ENCODE results near the gene FOXS1. TPM values are rescaled to one million over a fixed set of nuclear protein-coding genes. Genes with fewer than 3 reads are reported as not detected.

FOXS1 gene
- total and polyA plus RNA-seq, 12 donors: 1.4 to 7.5 (median 2.9) TPM

DNA sequence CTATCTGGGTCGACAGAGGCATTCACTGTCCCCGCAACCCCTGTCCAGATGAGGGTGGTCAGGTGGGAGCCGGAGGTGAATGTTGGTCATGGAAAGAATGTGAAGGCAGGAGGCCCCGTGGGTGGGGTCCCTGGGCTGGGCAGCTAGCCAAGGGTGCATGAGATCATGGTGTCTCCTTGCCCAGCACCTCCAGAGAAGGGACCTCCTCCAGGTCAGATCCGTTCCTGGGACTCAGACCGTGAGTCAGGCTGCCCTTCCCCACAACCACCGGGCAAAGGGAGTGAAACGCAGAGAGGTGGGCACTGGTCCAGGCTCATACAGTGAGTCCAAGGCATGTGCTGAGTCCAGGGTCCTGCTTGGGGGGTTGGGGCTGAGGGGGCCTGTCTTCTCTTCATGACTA lies 3.5 kb downstream of the FOXS1 start:
- ATAC-seq: peak in 3 of 8 donors; percentile 4 to 19 (median 9)
- WGBS, 2 donors: 37 to 43% methylated on average over 8 of the region's 8 CpGs
- intact Hi-C loops (cut with DNase I): loop anchor here in 1 of 10 donors (10.0 kb wide), 1 partner anchor 243 kb away; no protein-coding TSS in a partner anchor

DNA sequence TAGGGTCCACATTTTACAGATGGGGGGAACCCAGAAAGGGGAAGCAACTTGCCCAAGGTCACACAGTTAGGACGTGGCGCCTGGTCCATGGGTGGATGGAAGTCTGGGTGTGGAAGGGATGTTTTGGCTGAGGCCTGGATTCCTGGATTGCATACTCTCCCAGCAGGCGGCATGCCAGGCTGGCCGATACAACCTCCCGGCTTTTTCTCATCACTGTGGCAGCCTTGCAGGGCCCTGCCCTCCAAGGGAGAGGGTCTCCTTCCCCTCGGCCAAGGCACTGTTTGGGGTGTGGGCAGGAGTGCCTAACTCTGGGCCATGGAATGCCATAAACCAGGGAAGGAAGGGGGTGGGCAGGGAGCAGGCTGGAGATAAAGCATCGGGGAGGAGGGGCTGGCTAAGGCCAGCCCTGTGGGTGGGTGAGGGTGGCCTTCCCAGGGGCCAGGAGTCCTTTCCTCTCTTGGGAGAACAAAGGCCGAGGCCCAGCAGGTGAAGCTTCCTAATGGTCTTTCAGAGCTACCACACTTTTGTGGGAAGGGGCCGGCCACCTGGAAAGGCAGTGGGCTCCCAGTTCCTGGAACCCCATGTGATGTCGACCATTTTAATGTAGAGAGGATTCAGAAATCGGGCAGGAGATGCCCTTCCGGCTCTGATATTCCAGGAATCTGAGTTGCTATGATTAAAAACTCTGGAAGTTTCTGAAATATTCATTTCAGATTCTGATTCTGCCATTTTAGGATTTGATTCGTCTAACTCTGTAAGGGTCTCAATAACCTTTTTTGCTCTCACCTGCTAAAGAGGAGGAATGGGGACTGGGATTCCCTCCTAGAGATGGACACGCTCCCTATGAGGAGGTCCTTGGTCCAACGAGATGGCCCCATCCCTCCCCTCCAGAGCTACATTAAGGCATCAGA lies 4.2 kb downstream of the FOXS1 start:
- TF ChIP-seq, protein P1, sequence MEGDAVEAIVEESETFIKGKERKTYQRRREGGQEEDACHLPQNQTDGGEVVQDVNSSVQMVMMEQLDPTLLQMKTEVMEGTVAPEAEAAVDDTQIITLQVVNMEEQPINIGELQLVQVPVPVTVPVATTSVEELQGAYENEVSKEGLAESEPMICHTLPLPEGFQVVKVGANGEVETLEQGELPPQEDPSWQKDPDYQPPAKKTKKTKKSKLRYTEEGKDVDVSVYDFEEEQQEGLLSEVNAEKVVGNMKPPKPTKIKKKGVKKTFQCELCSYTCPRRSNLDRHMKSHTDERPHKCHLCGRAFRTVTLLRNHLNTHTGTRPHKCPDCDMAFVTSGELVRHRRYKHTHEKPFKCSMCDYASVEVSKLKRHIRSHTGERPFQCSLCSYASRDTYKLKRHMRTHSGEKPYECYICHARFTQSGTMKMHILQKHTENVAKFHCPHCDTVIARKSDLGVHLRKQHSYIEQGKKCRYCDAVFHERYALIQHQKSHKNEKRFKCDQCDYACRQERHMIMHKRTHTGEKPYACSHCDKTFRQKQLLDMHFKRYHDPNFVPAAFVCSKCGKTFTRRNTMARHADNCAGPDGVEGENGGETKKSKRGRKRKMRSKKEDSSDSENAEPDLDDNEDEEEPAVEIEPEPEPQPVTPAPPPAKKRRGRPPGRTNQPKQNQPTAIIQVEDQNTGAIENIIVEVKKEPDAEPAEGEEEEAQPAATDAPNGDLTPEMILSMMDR (IDR thresholded peaks at IDR 0.05): no peak
- DNase-seq (no peak), ATAC-seq (no peak)
- 74 to 82% methylated on average over 15 of the region's 15 CpGs for WGBS, 2 donors
- H3K4me3 ChIP-seq: no peak overlapping the region
- peaks cover 17 to 86% (median 49%) of the 10 kb centered on the region in 9 donors for H3K4me1 ChIP-seq
- intact Hi-C loops (cut with DNase I): loop anchor here in 1 of 10 donors (10.0 kb wide), 1 partner anchor 244 kb away; no protein-coding TSS in a partner anchor
- peaks cover 0 to 4% (median 0%) of the 10 kb centered on the region in 7 donors for H3K27me3 ChIP-seq
- H3K9me3 ChIP-seq: no peaks in the 10 kb centered on the region
- H3K27ac ChIP-seq: peak overlapping the region in 8 of 10 donors; percentile 67 to 91 (median 82)
- no peaks in the 10 kb centered on the region for H3K36me3 ChIP-seq

More for the DNA sequence above, 3.5 kb downstream of the FOXS1 start:
- Histone ChIP-seq H3K4me1 (peaks cover 10 to 84% (median 41%) of the 10 kb centered on the region in 9 donors), H3K4me3 (peak overlapping the region in 5 of 10 donors; percentile 19 to 63 (median 57)), H3K27me3 (peaks cover 0 to 4% (median 0%) of the 10 kb centered on the region in 7 donors), H3K36me3 (no peaks in the 10 kb centered on the region), H3K27ac (peak overlapping the region; percentile 37 to 91 (median 78)), H3K9me3 (no peaks in the 10 kb centered on the region)
- DNase-seq: no peak
- TF ChIP-seq, protein P1 (IDR thresholded peaks at IDR 0.05): no peak

DNA sequence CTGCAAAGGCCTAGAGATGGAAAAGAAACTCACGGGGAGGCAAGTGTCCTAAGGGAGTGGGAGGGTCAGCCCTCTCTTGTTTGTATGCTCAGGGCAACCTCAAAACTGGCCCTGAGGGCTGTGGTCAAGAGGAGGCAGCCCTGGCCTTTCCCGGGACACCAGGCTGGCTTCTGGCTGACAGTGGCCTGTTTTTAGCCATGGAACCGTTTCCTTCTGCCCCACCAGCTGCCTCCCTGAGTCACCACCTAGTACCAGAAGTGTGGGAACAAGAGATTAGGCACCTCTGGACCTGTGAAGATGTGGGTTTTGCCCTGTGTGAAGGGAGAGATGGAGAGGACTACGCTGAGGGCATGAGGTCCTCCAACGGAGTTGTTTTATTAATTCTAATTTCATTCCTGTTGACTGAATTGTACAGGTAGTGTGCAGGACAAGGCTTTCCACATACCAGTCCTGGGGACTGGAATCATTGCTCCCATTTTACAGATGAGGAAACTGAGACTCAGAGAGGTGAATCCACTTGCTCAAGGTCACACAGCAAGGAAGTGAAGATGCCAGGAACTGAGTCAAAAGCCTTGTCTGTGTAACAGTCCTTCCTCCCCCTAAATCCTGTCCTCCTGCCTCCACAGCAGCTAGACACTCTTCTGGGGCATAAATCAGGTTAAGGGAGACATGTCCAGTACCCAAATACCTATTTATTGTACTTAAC lies 5.5 kb downstream of the FOXS1 start:
- Histone ChIP-seq H3K36me3 (no peaks in the 10 kb centered on the region), H3K27me3 (peaks cover 0 to 5% (median 0%) of the 10 kb centered on the region in 7 donors), H3K9me3 (no peaks in the 10 kb centered on the region), H3K4me3 (no peak overlapping the region), H3K27ac (peak overlapping the region in 4 of 10 donors; percentile 74 to 91 (median 88)), H3K4me1 (peaks cover 22 to 89% (median 56%) of the 10 kb centered on the region in 9 donors)
- TF ChIP-seq, protein P1 (IDR thresholded peaks at IDR 0.05): no peak
- intact Hi-C loops (cut with DNase I): loop anchor here in 1 of 10 donors (10.0 kb wide), 1 partner anchor 245 kb away; no protein-coding TSS in a partner anchor
- WGBS, 2 donors: 72 to 85% methylated on average over 5 of the region's 5 CpGs
- ATAC-seq: no peak
- no peak for DNase-seq
